HG02588 (cell line): ENCODE measurements around the gene PCDHGA8.
A peak's percentile ranks its signal among the peaks of the same experiment; 100 is the strongest.
"Not testable (repeated sequence)": the region's sequence is repeated elsewhere in the genome, so short reads cannot be mapped to it uniquely, and the experiment has no call there.

Experiments
- ATAC-seq: cut with Tn5 transposase; IDR thresholded peaks from one replicate; pipeline ENCODE4 v1.9.1; 2021; ENCODE audit warnings: mild to moderate bottlenecking, moderate library complexity; ENCODE audit not compliant: unreplicated experiment

The PCDHGA8 gene

GRCh38 chr5:141392429-141393198 is at the start of gene PCDHGA8:
PCDHGA8 (plus strand) TSS chr5:141392633; CDS start chr5:141392814, 181 bp downstream.
- no peak for ATAC-seq

GRCh38 chr5:141342773-141343172 is 49.7 kb upstream of the PCDHGA8 start:
- ATAC-seq: no peak

GRCh38 chr5:141343242-141343952 is 49.0 kb upstream of the PCDHGA8 start, which contains the start of gene PCDHGA3:
PCDHGA3 (plus strand) TSS chr5:141343829; CDS start chr5:141344034, 205 bp downstream.
- no peak for ATAC-seq

DNA sequence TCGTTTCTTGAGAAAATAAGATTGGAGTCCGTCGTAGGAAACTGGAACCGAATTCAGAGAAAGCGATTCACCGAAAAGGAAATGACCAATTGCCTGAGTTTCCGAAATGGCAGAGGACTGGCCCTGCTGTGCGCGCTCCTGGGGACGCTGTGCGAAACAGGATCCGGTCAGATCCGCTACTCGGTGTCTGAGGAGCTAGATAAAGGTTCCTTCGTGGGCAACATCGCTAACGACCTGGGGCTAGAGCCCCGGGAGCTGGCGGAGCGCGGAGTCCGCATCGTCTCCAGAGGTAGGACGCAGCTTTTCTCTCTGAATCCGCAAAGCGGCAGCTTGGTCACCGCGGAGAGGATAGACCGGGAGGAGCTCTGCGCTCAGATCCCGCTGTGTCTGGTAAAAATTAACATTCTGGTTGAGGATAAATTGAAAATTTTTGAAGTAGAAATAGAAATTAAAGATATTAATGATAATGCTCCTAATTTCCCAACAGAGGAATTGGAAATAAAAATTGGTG is 48.4 kb upstream of the PCDHGA8 start:
- ATAC-seq: no peak

DNA sequence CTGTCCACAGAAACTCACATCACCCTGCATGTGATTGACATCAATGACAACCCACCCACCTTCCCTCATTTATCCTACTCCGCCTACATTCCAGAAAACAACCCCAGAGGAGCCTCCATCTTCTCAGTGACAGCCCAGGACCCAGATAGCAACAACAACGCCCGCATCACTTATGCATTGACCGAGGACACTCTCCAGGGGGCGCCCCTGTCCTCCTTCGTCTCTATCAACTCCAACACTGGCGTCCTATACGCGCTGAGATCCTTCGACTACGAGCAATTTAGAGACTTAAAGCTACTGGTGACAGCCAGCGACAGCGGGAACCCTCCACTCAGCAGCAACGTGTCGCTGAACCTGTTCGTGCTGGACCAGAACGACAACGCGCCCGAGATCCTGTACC is 47.1 kb upstream of the PCDHGA8 start:
- ATAC-seq: no peak

GRCh38 chr5:141346017-141346416 is 46.4 kb upstream of the PCDHGA8 start:
- not testable (repeated sequence) for ATAC-seq

DNA sequence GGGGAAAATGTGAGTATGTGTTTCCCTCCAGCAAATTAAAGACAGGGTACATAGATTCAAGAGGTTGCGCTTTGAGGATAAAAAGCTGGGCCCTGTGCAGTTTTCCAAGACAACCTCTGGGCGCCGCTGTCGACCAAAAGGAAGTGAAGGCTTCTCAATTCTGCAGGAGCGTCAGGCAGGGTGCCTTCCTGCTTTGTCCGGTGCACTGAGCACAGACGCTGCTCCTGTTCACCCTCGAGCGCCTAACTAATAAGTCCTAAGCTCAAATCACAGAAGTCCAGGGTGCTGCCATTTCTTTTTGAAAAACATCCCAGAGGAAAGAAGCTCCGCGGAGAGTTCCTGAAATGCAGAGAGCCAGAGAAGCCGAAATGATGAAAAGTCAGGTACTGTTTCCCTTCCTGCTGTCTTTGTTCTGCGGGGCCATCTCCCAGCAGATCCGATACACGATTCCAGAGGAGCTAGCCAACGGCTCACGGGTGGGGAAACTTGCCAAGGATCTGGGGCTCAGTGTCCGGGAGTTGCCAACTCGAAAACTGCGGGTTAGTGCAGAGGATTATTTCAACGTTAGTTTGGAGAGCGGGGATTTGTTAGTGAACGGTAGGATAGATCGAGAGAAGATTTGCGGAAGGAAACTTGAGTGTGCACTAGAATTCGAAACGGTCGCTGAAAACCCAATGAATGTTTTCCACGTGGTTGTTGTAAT is 42.4 kb upstream of the PCDHGA8 start, which contains the start of gene PCDHGB1:
TSS of gene PCDHGB1 (plus strand) at position 183 of the 703 bp plus-strand sequence. CDS start at position 345, 162 bp downstream.
- ATAC-seq: no peak

- ATAC-seq: no peak
Observed at GRCh38 chr5:141351591-141351990, 40.8 kb upstream of the PCDHGA8 start.

DNA sequence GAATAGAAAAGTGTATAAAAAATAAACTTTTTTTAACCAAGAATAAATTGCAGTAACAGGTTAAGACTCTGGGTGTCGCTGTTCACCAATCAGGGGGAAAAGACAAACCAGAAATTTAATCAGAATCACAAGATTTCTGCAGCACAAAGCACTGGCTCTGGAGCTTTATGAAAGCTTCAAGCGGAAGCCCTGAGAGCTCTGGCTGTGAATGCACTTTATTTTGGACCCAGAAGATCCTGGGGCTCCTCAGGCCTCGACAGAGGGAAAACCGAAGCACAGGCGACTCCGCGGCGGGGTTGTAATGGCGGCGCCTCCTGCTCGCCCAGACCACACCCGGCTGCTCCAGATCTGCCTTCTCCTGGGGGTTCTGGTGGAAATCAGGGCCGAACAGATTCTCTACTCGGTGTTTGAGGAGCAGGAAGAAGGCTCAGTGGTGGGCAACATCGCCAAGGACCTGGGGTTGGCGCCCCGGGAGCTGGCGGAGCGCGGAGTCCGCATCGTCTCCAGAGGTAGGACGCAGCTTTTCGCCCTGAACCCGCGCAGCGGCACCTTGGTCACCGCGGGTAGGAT is 37.4 kb upstream of the PCDHGA8 start, which contains the start of gene PCDHGA4:
TSS of gene PCDHGA4 (plus strand) at position 122 of the 570 bp plus-strand sequence. CDS start at position 209, 87 bp downstream.
- ATAC-seq: no peak

DNA sequence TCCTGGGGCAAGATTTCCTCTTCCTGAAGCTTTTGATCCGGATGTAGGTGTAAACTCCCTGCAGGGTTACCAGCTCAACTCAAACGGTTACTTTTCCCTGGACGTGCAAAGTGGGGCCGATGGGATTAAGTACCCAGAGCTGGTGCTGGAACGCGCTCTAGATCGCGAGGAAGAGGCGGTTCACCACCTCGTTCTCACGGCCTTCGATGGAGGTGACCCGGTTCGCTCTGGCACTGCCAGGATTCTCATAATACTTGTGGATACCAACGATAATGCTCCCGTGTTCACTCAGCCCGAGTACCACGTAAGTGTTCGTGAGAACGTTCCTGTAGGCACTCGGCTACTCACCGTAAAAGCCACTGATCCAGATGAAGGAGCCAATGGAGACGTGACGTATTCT is 36.8 kb upstream of the PCDHGA8 start:
- no peak for ATAC-seq

DNA sequence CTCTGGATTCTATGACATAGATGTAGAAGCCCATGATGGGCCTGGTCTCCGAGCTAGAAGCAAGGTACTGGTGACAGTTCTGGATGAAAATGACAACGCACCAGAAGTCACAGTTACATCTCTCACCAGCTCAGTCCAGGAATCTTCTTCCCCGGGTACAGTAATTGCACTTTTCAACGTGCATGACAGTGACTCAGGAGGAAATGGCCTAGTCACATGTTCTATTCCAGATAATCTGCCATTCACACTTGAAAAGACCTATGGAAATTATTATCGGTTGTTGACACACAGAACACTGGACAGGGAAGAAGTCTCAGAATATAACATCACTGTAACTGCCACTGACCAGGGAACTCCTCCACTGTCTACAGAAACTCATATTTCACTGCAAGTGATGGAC is 36.3 kb upstream of the PCDHGA8 start:
- no peak for ATAC-seq

DNA sequence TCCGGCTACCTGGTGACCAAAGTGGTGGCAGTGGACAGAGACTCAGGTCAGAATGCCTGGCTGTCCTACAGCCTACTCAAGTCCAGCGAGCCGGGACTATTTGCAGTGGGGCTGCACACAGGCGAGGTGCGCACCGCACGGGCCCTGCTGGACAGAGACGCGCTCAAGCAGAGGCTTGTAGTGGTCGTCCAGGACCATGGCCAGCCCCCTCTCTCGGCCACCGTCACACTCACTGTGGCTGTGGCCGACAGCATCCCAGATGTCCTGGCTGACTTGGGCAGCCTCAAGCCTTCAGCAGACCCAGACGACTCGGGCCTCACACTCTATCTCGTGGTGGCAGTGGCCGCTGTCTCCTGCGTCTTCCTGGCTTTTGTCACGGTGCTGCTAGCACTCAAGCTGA is 35.5 kb upstream of the PCDHGA8 start:
- no peak for ATAC-seq

- ATAC-seq: peak; percentile 46
Observed at GRCh38 chr5:141359790-141360426, 32.5 kb upstream of the PCDHGA8 start, which contains the start of gene PCDHGB2. PCDHGB2 (plus strand) TSS chr5:141359994; CDS start chr5:141360136, 142 bp downstream.

- ATAC-seq: no peak
Observed at GRCh38 chr5:141360685-141361084, 31.7 kb upstream of the PCDHGA8 start.

- no peak for ATAC-seq
Observed at GRCh38 chr5:141362719-141363118, 29.7 kb upstream of the PCDHGA8 start.

DNA sequence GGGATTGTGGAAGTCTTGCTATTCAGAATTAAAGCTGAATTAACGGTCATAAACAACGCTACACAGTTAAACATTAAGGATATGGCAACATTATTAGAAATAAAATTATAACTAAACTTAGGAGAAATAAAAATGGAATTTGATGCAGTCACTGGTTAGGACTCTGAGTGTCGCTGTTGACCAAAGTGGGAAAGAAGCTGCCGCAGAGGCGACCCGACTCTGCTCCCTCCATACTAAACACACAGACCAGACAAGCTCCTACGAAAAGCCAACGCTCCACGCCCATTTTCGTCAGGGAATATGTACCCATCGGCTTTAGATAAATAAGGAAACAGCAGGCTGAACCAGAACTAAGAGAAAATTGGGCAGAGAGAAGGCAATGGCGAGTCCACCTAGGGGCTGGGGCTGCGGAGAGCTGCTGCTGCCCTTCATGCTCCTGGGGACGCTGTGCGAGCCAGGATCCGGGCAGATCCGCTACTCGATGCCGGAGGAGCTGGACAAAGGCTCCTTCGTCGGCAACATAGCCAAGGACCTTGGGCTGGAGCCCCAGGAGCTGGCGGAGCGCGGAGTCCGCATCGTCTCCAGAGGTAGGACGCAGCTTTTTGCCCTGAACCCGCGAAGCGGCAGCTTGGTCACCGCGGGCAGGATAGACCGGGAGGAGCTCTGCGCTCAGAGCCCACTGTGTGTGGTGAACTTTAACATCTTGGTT is 28.3 kb upstream of the PCDHGA8 start, which contains the start of gene PCDHGA5:
TSS of gene PCDHGA5 (plus strand) at position 211 of the 709 bp plus-strand sequence. CDS start at position 380, 169 bp downstream.
- ATAC-seq: no peak

DNA sequence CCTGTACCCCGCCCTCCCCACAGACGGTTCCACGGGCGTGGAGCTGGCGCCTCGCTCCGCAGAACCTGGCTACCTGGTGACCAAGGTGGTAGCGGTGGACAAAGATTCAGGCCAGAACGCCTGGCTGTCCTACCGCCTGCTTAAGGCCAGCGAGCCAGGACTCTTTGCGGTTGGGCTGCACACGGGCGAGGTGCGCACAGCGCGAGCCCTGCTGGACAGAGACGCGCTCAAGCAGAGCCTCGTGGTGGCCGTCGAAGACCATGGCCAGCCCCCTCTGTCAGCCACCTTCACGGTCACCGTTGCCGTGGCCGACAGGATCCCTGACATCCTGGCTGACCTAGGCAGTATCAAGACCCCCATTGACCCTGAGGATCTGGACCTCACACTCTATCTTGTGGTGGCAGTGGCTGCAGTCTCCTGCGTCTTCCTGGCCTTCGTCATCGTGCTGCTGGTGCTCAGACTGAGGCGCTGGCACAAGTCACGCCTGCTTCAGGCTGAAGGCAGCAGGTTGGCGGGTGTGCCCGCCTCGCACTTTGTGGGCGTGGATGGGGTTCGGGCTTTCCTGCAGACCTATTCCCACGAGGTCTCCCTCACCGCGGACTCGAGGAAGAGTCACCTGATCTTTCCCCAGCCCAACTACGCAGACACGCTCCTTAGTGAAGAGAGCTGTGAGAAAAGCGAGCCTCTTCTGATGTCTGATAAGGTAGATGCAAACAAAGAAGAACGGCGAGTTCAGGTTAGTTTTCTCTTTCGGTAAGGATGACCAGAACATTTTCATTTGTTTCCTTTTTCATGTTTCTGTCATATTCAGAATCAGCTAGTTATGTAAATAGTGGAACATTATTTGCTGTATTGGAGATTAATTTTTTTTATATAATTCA is 26.2 kb upstream of the PCDHGA8 start:
- ATAC-seq: no peak
